IMR-90 (cell line): ENCODE measurements around the gene CLEC14A.

Experiments
- CTCF ChIP-seq: conservative IDR thresholded peaks from 2 replicates; pipeline ENCODE4 v1.5.1; 2012; ENCODE audit warnings: mild to moderate bottlenecking, low read depth, low read length, improper control_type of control experiment
- POLR2A ChIP-seq: IDR thresholded peaks from 2 replicates; pipeline ENCODE4 v1.6.1; 2012; ENCODE audit warnings: mild to moderate bottlenecking, low read depth, low read length

- TF ChIP-seq CTCF (no peak), POLR2A (no peak)
These were observed 24.2 kb upstream of the CLEC14A start for GRCh38 chr14:38280081-38280480.
